Ammon's horn (tissue), 1 donor: ENCODE results near the gene PRMT9.
A peak's percentile ranks its signal among the peaks of the same experiment; 100 is the strongest.

Experiments
- DNase-seq: peaks from one replicate; pipeline ENCODE4 v3.0.0-alpha.2; 2016; ENCODE audit warnings: low spot score

PRMT9 gene

GRCh38 chr4:147617841-147618691, 65.9 kb downstream of the PRMT9 start:
- DNase-seq, result no peak

DNA sequence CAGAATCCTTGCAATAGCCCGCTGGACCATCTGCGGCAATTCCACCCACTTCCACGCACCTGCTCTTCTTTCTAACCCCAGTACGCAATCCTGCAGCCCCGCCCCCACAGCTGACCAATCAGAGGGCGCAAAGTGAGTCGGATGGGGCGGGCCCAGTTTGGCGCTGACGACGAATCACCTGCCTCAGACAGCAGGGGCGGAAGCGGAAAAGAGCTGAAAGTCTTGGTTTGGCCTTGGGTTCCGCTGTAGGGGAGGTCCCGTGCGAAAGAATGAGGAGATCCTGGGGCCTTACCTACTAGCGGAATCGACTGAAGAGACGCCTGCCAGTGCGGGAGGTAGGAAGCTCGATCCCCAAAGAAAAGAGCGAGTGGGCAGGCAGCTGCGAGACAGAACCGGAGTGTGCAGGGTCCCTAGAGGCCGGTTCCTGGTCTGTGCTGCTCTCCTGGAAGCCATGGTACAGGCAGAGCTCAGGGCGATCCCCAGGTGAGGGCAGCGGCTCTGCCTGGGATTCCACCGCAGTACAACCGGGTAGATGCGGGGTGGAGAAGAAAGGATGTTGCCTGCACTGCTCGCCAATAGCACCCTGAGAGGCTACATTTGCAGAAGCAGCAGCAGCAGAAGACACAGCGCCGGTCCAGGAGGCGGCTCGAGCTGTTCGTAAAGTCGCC, 66.7 kb downstream of the PRMT9 start, which contains the start of gene TMEM184C:
TMEM184C (plus strand) TSS at position 225 of the 668 bp plus-strand sequence. CDS start 560 bp downstream, outside the sequence.
- DNase-seq, result peak; percentile 99

DNA sequence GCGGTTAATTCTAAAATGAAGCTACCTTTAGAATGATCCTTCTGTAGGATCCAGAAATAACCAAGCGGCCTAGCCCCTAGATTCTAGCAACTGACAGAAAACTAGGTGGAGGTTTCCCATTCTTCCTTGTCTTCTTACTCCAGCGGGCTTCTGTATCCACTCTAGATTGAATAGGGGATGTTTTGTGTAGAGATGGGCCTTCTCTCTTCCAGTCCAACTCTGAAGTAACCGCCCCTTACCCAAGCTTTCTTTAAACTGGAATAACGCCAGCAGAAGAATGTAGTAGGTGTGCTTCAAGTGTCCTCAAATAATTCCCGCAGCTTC, 67.2 kb downstream of the PRMT9 start:
- no peak for DNase-seq

DNA sequence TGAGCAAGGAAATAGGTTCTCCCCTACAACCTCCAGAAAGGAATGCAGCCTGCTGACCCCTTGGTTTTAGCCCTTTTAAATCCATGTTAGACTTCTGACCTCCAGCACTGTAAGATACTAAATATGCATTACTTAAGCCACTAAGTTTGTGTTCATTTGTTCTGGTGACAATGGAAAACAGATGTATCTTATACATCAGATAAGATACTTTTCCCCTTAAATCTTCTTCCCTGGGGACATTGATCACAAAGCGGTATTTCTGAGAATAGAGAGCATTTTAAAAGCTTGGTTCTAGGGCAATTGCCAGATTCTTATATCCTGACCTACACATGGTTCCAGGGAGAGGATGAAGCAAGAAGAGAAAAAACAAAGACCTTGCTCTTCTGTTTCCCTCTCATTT, 73.3 kb downstream of the PRMT9 start:
- no peak for DNase-seq

- no peak for DNase-seq
Measured at GRCh38 chr4:147607471-147607870, 76.5 kb downstream of the PRMT9 start.

DNA sequence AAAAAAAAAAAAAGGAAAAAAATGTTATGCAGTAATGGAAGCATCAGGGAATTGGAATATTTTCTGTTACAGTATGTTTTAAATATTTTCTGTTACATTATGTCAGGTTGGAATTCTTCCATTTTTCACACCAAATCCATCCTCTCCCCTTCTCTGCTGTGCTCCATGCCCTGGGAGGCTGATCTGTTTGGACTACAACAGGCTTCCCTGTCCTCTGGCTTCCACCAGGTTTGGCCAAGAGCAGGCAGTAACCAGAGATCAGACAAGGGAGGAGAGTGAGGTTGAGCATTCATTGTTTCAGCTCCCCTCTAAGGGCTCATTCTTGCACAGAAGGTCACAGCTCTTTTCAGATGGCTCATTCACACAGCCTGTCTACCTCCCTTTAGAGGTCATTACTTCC, 78.5 kb downstream of the PRMT9 start:
- DNase-seq, result no peak

- DNase-seq, result no peak
Measured at GRCh38 chr4:147599769-147600168, 84.2 kb downstream of the PRMT9 start.

- no peak for DNase-seq
Measured at GRCh38 chr4:147599206-147599605, 84.8 kb downstream of the PRMT9 start.

GRCh38 chr4:147597561-147597960, 86.4 kb downstream of the PRMT9 start:
- DNase-seq, result no peak

GRCh38 chr4:147596981-147597380, 87.0 kb downstream of the PRMT9 start:
- DNase-seq, result no peak

- DNase-seq, result no peak
Measured at GRCh38 chr4:147596377-147596776, 87.6 kb downstream of the PRMT9 start.

DNA sequence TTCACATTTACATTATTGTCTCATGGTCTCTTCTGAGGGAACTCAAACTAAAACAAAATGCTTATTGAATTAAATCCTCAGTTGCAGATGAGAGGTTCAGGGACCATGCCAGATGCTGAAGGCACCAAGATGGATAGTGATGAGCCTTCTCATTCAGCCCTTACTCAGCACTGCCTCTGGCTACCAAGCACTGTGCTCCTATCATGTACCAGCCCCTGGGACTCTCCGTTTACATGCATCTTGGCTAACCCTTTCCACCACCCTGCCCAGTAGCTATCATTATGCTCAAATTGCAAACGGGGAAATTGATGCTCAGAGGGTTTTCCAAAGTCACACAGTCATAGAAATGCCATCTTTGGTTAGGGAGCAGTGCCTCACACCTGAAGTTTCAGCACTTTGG, 89.4 kb downstream of the PRMT9 start:
- no peak for DNase-seq

DNA sequence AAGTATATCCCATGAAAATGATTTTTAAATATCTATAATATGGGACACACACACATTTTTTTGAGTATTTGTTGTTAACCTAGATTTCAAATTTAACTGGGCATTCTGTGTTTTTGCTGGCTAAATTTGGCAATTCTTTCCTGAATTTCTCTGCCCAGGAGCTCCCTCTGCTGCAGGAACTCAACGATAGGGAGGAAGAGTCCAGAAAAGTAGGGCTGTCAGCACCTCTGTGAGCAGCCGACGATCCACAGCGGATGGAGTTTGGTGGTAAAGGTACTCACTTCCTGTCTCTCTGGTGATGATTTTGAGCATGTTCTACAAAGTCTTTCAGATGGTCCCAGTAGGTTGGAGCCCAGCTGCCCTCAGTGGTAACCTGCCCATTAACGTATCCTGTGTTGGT, 89.9 kb downstream of the PRMT9 start:
- DNase-seq, result no peak

GRCh38 chr4:147591106-147591505, 92.9 kb downstream of the PRMT9 start:
- no peak for DNase-seq

- DNase-seq, result peak; percentile 83
Measured at GRCh38 chr4:147590249-147590920, 93.6 kb downstream of the PRMT9 start.

GRCh38 chr4:147589586-147589985, 94.4 kb downstream of the PRMT9 start:
- peak; percentile 21 for DNase-seq
